GM12878 (cell line): ENCODE measurements around the gene CAMKK2. TPM values are rescaled to one million over a fixed set of nuclear protein-coding genes. Genes with fewer than 3 reads are reported as not detected.

Experiments used
- ATAC-seq: fragments of 200-7000 bp; cut with Tn5 transposase; 3 replicates; pipeline ENCODE4 v1.9.1; 2020; ENCODE audit warnings: mild to moderate bottlenecking, moderate library complexity
- BruUV-seq: library from RNA; stranded (reverse); fragments of 400-500 nt; replicated peaks from 2 replicates; lab custom pipeline; 2021; lab: Mats Ljungman, UMichigan
- CTCF ChIA-PET: fragments of 300-600 bp; sonication (Branson Sonifier 250); formaldehyde crosslinking; extraction: SDS; loops from one replicate; lab custom pipeline; 2021; ENCODE audit warnings: inconsistent platforms; lab: Yijun Ruan, JAX
- POLR2A ChIA-PET: fragments of 350-600 bp; formaldehyde crosslinking; extraction: SDS; loops from one replicate; lab custom pipeline; 2021; ENCODE audit warnings: inconsistent platforms; lab: Charles Lee
- RAD21 ChIA-PET: fragments of 300-600 bp; sonication (Branson Sonifier 250); formaldehyde crosslinking; loops from one replicate; lab custom pipeline; 2023; ENCODE audit warnings: antibody characterized with exemption; ENCODE audit not compliant: unreplicated experiment; lab: Charles Lee
- SMC1A ChIA-PET: fragments of 300-600 bp; sonication (Branson Sonifier 250); formaldehyde crosslinking; loops from one replicate; lab custom pipeline; 2023; ENCODE audit not compliant: unreplicated experiment, uncharacterized antibody; lab: Charles Lee
- DNase-seq: peaks from one replicate; pipeline ENCODE4 v3.0.0-alpha.2; 2011; ENCODE audit warnings: low read depth, low spot score
- FAIRE-seq: peaks from 3 replicates; lab custom pipeline; 2011; peaks lifted over from hg19 to GRCh38; lab: Jason Lieb, UNC
- H2AFZ ChIP-seq: 2 replicates; pipeline ENCODE4 v1.6.0; 2011; ENCODE audit warnings: low read depth, low read length, control low read depth; ENCODE audit not compliant: control insufficient read depth
- H3K27ac ChIP-seq: 2 replicates; pipeline ENCODE4 v1.5.1; 2011; ENCODE audit warnings: control low read depth; ENCODE audit not compliant: control insufficient read depth, insufficient read depth
- H3K27me3 ChIP-seq, 2 experiments: replicated peaks in 1 of 2; 2 replicates each; pipeline versions ENCODE4 v1.6.0 to v1.6.1; 2011; ENCODE audit warnings: low read length in 1 of 2; ENCODE audit not compliant: control insufficient read depth in 2 of 2, insufficient read depth in 2 of 2
- H3K36me3 ChIP-seq, 2 experiments: 2 replicates each; pipeline ENCODE4 v1.5.1; 2011; ENCODE audit warnings: low read length in 1 of 2; ENCODE audit not compliant: control insufficient read depth in 2 of 2, insufficient read depth in 2 of 2
- H3K4me1 ChIP-seq: 2 replicates; pipeline ENCODE4 v1.6.1; 2011; ENCODE audit warnings: mild to moderate bottlenecking, low read length, moderate library complexity, mixed read lengths; ENCODE audit not compliant: control insufficient read depth, insufficient read depth
- H3K4me2 ChIP-seq: 2 replicates; pipeline ENCODE4 v1.6.0; 2011; ENCODE audit warnings: control low read depth; ENCODE audit not compliant: control insufficient read depth, insufficient read depth
- H3K4me3 ChIP-seq: fragments of 200-600 bp; sonication (generic); 2 replicates; pipeline ENCODE4 v1.5.1; 2016
- H3K79me2 ChIP-seq: 2 replicates; pipeline ENCODE4 v1.6.0; 2011; ENCODE audit warnings: low read length; ENCODE audit not compliant: control insufficient read depth, insufficient read depth
- H3K9ac ChIP-seq: 2 replicates; pipeline ENCODE4 v1.8.0; 2011; ENCODE audit warnings: low read length, control low read depth, mixed read lengths; ENCODE audit not compliant: control insufficient read depth, insufficient read depth
- H3K9me3 ChIP-seq: replicated peaks from 3 replicates; pipeline ENCODE4 v1.5.1; 2011; ENCODE audit warnings: mild to moderate bottlenecking, low read length; ENCODE audit not compliant: control insufficient read depth, insufficient read depth
- H4K20me1 ChIP-seq: 2 replicates; pipeline ENCODE4 v1.6.0; 2011; ENCODE audit not compliant: control insufficient read depth, insufficient read depth
- CBFB ChIP-seq: IDR thresholded peaks from 2 replicates; pipeline ENCODE4 v1.6.1; 2016; ENCODE audit warnings: antibody characterized with exemption, low read depth
- CEBPB ChIP-seq, 2 experiments: fragments of 150-350 bp in 1 of 2; IDR thresholded peaks; 2 replicates each; pipeline ENCODE4 v1.6.1; 2012 to 2014; ENCODE audit warnings: low read depth in 2 of 2, low read length in 2 of 2, borderline replicate concordance in 1 of 2, inconsistent platforms in 1 of 2
- CREB1 ChIP-seq: IDR thresholded peaks from 2 replicates; pipeline ENCODE4 v1.6.1; 2012; ENCODE audit warnings: low read depth, mild to moderate bottlenecking, inconsistent platforms
- EGR1 ChIP-seq, 2 experiments: IDR thresholded peaks; 1 replicate in 1 of 2; 2 replicates in 1 of 2; pipeline ENCODE4 v1.6.1; 2011 to 2012; ENCODE audit warnings: low read depth in 2 of 2, low read length in 2 of 2, borderline replicate concordance in 1 of 2, mild to moderate bottlenecking in 1 of 2, moderate library complexity in 1 of 2
- ETV6 ChIP-seq, 2 experiments: fragments of 450-650 bp in 1 of 2; IDR thresholded peaks in 1 of 2; conservative IDR thresholded peaks in 1 of 2; 2 replicates each; pipeline ENCODE4 v1.6.1; 2014; ENCODE audit warnings: antibody characterized with exemption in 1 of 2, borderline replicate concordance in 1 of 2, low read depth in 1 of 2, mild to moderate bottlenecking in 1 of 2, moderate library complexity in 1 of 2
- FOXK2 ChIP-seq: fragments of 450-650 bp; IDR thresholded peaks from 2 replicates; pipeline ENCODE4 v1.6.1; 2017; ENCODE audit warnings: mild to moderate bottlenecking, moderate library complexity
- GATAD2B ChIP-seq: fragments of 450-650 bp; conservative IDR thresholded peaks from 2 replicates; pipeline ENCODE4 v1.6.1; 2017; ENCODE audit warnings: low read depth, mild to moderate bottlenecking, moderate library complexity
- KLF5 ChIP-seq: fragments of 450-650 bp; IDR thresholded peaks from 2 replicates; pipeline ENCODE4 v1.6.1; 2014; ENCODE audit warnings: mild to moderate bottlenecking; ENCODE audit not compliant: partially characterized antibody
- MEF2A ChIP-seq: IDR thresholded peaks from 2 replicates; pipeline ENCODE4 v1.6.1; 2011; ENCODE audit warnings: low read depth, mild to moderate bottlenecking, low read length, moderate library complexity; ENCODE audit not compliant: insufficient read depth
- NR2C1 ChIP-seq: fragments of 450-650 bp; IDR thresholded peaks from 2 replicates; pipeline ENCODE4 v1.6.1; 2017; ENCODE audit warnings: antibody characterized with exemption, mild to moderate bottlenecking, moderate library complexity
- POLR2A ChIP-seq: IDR thresholded peaks from 2 replicates; pipeline ENCODE4 v1.6.1; 2011; ENCODE audit warnings: low read depth, mild to moderate bottlenecking, low read length
- RELA ChIP-seq: fragments of 450-650 bp; IDR thresholded peaks from 2 replicates; pipeline ENCODE4 v1.8.0; 2014; ENCODE audit warnings: borderline replicate concordance; ENCODE audit not compliant: partially characterized antibody
- SRF ChIP-seq, 2 experiments: IDR thresholded peaks; 2 replicates each; pipeline ENCODE4 v1.6.1; 2011; ENCODE audit warnings: low read depth in 2 of 2, low read length in 2 of 2, mild to moderate bottlenecking in 1 of 2, moderate library complexity in 1 of 2
- SUPT20H ChIP-seq: IDR thresholded peaks from 2 replicates; pipeline ENCODE4 v1.6.1; 2011; ENCODE audit warnings: low read depth, mild to moderate bottlenecking, low read length, moderate library complexity, borderline replicate concordance; ENCODE audit not compliant: control insufficient read depth
- SUZ12 ChIP-seq: fragments of 200-600 bp; sonication (generic); IDR thresholded peaks from one replicate; pipeline ENCODE4 v1.6.1; 2018; ENCODE audit warnings: antibody characterized with exemption, mild to moderate bottlenecking; ENCODE audit not compliant: unreplicated experiment
- TAF1 ChIP-seq: IDR thresholded peaks from 2 replicates; pipeline ENCODE4 v1.6.1; 2011; ENCODE audit warnings: mild to moderate bottlenecking, low read depth, low read length, borderline replicate concordance
- TCF12 ChIP-seq: IDR thresholded peaks from 2 replicates; pipeline ENCODE4 v1.6.1; 2011; ENCODE audit warnings: low read depth, mild to moderate bottlenecking, low read length
- ZSCAN29 ChIP-seq: fragments of 450-650 bp; IDR thresholded peaks from 2 replicates; pipeline ENCODE4 v1.6.1; 2017; ENCODE audit warnings: mild to moderate bottlenecking, moderate library complexity
- WGBS: methylation state at CpG from one replicate; pipeline ENCODE4 v1.1.6; 2016; ENCODE audit warnings: low lambda C conversion rate; ENCODE audit not compliant: insufficient replicate concordance, insufficient coverage; ENCODE audit errors: missing lambda C conversion rate; 5-methylcytosine and 5-hydroxymethylcytosine counted together
- in situ Hi-C: fragments of 300-500 bp; cut with MboI; formaldehyde crosslinking; loops from 9 replicates; pipeline ENCODE4 v1.14.3; 2018; ENCODE audit warnings: mixed read lengths
- intact Hi-C: fragments of 100-400 bp; cut with micrococcal nuclease; formaldehyde crosslinking; loops from one replicate; pipeline ENCODE4 v1.14.2; 2022; ENCODE audit not compliant: unreplicated experiment
- polyA plus RNA-seq, 11 experiments: library from polyadenylated mRNA; depleted of rRNA in 4 of 11; unstranded in 6 of 11; stranded (reverse) in 5 of 11; fragments of >200 nt; fragmentation: Nextera tagmentation in 4 of 11; fragmentation: Illumina TruSeq in 1 of 11; extraction: Ambion mirVana in 4 of 11; extraction: Trizol in 1 of 11; gene quantifications; 1 replicate in 1 of 11; 2 replicates in 10 of 11; pipeline versions ENCODE4 v1.2.1 to v1.2.3, GENCODE V29; 2011 to 2016; ENCODE audit warnings: inconsistent platforms in 2 of 11, missing spikeins in 2 of 11, low read depth in 1 of 11
- total RNA-seq, 4 experiments: library from RNA; depleted of rRNA in 3 of 4; stranded (reverse); fragments of >200 nt in 3 of 4; fragmentation: Illumina TruSeq in 1 of 4; extraction: Trizol in 1 of 4; gene quantifications; 2 replicates each; pipeline versions ENCODE4 v1.2.1 to v1.2.3, GENCODE V29; 2013 to 2021
- TF ChIP-seq, protein P1 (sequence below): fragments of 450-650 bp; IDR thresholded peaks from 2 replicates; pipeline ENCODE4 v1.6.1; 2017; ENCODE audit warnings: mild to moderate bottlenecking

Gene CAMKK2
- total and polyA plus RNA-seq, 10 of the 15 experiments (the other 5 are each of a cell fraction or from before 2014, with no cell fraction given): 5.2 to 40.6 (median 26.6) TPM

GRCh38 chr12:121240484-121241101 lies 55.9 kb downstream of the CAMKK2 start:
- no peak for ATAC-seq
- intact Hi-C loops: no loop called here
- H3K9me3 ChIP-seq: no peaks in the 10 kb centered on the region
- H3K4me2 ChIP-seq: no peak overlapping the region
- peaks cover 14% of the 10 kb centered on the region for H3K4me1 ChIP-seq
- H3K79me2 ChIP-seq: no peaks in the 10 kb centered on the region
- BruUV-seq: no TSS peak
- in situ Hi-C loops: no loop called here
- 0 out of 2 replicates have a peak overlapping the region, but pooled peaks have one; percentile 31 for H3K27ac ChIP-seq
- no peak overlapping the region for H2AFZ ChIP-seq
- POLR2A ChIA-PET: interaction anchor here (3.5 kb wide), 1 partner anchor 11 kb away, joined by 16 read pairs; no protein-coding TSS in a partner anchor
- H4K20me1 ChIP-seq: no peaks in the 10 kb centered on the region
- H3K27me3 ChIP-seq: no peaks in the 10 kb centered on the region
- CTCF ChIA-PET: no interaction called here
- TF ChIP-seq SRF (IDR thresholded peaks at IDR 0.05; ENCODE audit: low read depth in 2 of 2, low read length in 2 of 2) (no peak), RELA (no peak), EGR1 (IDR thresholded peaks at IDR 0.05; ENCODE audit: borderline replicate concordance in 1 of 2, low read depth in 2 of 2, low read length in 2 of 2) (peak in 1 of 2 experiments; percentile 46; a peak in 1 of 3 replicates), FOXK2 (no peak), CEBPB (IDR thresholded peaks at IDR 0.05; ENCODE audit: borderline replicate concordance in 1 of 2, low read depth in 2 of 2, low read length in 2 of 2) (no peak), KLF5 (no peak), NR2C1 (no peak), TAF1 (0 out of 2 replicates have a peak, but pooled peaks have one; percentile 19), SUPT20H (no peak), ETV6 (conservative IDR thresholded peaks at IDR 0.05 in 1 of 2, IDR thresholded peaks at IDR 0.05 in 1 of 2; ENCODE audit: borderline replicate concordance in 1 of 2, low read depth in 1 of 2) (no peak), GATAD2B (no peak), TCF12 (no peak), POLR2A (peak; percentile 57; the same call in 1 of the 2 replicates), MEF2A (no peak), ZSCAN29 (no peak), CBFB (no peak), SUZ12 (no peak), CREB1 (no peak)
- TF ChIP-seq, protein P1, sequence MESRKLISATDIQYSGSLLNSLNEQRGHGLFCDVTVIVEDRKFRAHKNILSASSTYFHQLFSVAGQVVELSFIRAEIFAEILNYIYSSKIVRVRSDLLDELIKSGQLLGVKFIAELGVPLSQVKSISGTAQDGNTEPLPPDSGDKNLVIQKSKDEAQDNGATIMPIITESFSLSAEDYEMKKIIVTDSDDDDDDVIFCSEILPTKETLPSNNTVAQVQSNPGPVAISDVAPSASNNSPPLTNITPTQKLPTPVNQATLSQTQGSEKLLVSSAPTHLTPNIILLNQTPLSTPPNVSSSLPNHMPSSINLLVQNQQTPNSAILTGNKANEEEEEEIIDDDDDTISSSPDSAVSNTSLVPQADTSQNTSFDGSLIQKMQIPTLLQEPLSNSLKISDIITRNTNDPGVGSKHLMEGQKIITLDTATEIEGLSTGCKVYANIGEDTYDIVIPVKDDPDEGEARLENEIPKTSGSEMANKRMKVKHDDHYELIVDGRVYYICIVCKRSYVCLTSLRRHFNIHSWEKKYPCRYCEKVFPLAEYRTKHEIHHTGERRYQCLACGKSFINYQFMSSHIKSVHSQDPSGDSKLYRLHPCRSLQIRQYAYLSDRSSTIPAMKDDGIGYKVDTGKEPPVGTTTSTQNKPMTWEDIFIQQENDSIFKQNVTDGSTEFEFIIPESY: no peak
- TF ChIP-seq, all 136 proteins: peak for 3
- ChIA-PET RAD21 (no interaction called here), SMC1A (no interaction called here)
- no peak overlapping the region for H3K4me3 ChIP-seq
- DNase-seq (no peak), FAIRE-seq (no peak)
- H3K9ac ChIP-seq: no peak overlapping the region
- peaks cover 6 to 7% of the 10 kb centered on the region in 2 experiments; a peak in 3 of 4 replicates for H3K36me3 ChIP-seq
- 71% methylated on average over 37 of the region's 38 CpGs for WGBS
